ENCODE data around the gene SCP2.
"Not testable (repeated sequence)": the region's sequence is repeated elsewhere in the genome, so short reads cannot be mapped to it uniquely, and the experiment has no call there.

SCP2 gene

DNA sequence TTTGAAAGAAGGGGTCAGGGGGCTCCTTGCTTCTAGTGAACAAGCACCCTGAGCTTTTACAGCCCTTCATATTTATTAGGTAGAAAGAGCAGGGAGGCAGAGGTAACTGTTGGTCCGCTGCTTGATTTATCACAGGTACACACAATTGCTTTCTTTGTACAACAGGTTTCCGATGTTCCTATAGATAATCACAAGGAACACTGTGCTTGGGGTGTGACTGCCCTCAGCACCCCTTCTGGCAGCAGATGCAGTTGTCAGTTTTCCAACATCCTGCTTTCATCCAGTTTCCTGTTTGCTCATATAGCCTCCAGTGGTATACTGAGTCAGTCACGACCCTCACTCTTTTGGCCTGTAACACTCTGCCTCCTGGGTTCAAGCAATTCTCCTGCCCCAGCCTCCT lies 40.6 kb downstream of the SCP2 start:
- TF ChIP-seq, protein P1, sequence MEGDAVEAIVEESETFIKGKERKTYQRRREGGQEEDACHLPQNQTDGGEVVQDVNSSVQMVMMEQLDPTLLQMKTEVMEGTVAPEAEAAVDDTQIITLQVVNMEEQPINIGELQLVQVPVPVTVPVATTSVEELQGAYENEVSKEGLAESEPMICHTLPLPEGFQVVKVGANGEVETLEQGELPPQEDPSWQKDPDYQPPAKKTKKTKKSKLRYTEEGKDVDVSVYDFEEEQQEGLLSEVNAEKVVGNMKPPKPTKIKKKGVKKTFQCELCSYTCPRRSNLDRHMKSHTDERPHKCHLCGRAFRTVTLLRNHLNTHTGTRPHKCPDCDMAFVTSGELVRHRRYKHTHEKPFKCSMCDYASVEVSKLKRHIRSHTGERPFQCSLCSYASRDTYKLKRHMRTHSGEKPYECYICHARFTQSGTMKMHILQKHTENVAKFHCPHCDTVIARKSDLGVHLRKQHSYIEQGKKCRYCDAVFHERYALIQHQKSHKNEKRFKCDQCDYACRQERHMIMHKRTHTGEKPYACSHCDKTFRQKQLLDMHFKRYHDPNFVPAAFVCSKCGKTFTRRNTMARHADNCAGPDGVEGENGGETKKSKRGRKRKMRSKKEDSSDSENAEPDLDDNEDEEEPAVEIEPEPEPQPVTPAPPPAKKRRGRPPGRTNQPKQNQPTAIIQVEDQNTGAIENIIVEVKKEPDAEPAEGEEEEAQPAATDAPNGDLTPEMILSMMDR (IDR thresholded peaks at IDR 0.05; ENCODE audit: control insufficient read depth, extremely low read depth, insufficient read depth) = no peak
- H3K4me3 ChIP-seq (ENCODE audit: low read depth, low read length) = no peak overlapping the region
- no peak for DNase-seq (ENCODE audit: low read depth)

DNA sequence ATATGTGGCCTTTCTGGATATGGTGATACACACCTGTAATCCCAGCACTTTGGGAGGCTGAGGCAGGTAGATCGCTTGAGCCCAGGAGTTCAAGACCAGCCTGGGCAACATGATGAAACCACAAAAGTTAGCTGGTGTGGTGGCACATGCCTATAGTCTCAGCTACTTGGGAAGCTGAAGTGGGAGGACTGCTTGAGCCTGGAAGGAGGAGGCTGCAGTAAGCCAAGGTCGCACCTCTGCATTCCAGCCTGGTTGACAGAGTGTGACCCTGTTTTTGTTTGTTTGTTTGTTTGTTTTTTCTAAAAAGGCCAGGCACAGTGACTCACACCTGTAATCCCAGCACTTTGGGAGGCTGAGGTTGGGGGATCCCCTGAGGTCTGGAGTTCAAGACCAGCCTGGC lies 42.2 kb downstream of the SCP2 start:
- not testable (repeated sequence) for H3K4me3 ChIP-seq (ENCODE audit: low read depth, low read length); DNase-seq (ENCODE audit: low read depth)

DNA sequence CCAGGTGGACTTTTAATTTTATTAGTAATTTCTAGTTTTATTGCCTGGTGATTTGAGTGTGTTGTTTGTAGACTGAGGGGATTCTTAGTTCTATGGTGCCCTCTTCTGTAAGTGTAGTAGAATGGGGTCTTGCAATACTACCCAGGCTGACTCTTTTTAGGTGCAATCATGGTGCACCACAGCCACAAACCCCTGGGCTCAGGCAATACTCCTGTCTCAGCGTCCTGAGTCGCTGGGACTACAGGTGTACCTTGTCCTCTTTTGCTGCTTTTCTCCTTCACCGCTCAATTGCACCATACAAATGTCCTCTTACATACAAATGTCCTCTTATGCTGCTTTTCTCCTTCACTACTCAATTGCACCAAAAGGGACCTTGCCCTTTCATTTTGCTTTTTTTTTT lies 43.1 kb downstream of the SCP2 start:
- TF ChIP-seq, protein P1 (IDR thresholded peaks at IDR 0.05; ENCODE audit: control insufficient read depth, extremely low read depth, insufficient read depth) = no peak
- DNase-seq (ENCODE audit: low read depth) = no peak
- no peak overlapping the region for H3K4me3 ChIP-seq (ENCODE audit: low read depth, low read length)

DNA sequence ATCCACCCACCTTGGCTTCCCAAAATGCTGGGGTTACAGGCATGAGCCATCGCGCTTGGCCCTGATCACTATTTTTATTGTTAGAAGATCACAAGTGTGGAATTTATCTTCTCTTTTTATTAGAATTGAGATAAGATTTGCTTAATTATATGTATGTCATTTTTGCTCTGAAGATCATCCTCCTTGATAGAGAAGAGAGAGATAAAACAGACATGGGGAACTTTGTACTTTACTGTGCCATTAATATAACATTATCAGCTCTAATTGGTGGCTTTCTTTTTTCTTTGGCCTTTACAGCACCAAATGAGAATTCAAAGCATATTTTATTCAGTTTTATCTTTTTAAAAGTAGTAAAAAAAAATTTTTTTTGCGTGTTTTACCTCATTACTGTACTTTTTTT lies 46.8 kb downstream of the SCP2 start:
- no peak overlapping the region for H3K4me3 ChIP-seq (ENCODE audit: low read depth, low read length)
- DNase-seq (ENCODE audit: low read depth) = no peak
- TF ChIP-seq, protein P1 (IDR thresholded peaks at IDR 0.05; ENCODE audit: control insufficient read depth, extremely low read depth, insufficient read depth) = no peak

DNA sequence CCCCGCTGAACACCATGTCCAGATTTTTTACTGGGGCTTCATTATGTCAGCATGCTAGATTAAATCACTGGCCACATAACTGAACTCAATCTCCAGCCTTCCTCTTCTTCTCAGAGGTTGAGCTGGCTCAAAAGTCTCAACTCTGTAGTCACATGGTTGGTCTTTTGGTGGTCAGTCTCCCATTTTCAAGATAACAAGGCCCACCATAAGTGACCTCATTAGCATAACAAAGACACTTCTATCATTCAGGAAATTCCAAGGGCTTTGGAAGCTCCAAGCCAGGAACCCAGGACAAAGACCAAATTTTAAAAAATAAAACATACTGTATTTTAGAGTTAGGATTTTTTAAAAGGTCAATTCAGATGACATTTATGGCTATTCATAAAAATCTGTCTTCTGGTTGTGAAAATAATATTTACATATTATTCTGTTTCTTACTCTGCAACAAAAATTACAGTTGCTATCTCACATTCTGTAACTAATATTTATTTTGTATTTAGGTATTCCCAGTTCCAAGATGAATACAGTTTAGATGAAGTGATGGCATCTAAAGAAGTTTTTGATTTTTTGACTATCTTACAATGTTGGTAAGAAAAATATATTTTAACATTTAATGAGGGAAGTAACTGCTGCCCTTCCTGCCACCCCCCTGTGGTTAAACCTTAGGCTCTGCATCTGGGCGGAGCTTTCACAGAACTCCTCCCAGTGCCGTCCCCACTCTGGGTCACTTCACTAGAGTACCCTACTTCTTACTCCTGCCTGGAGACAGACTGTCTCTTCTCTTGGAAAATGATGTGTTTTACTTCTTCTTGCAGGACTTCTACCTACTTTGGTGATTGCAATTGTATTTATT lies 49.3 kb downstream of the SCP2 start:
- H3K4me3 ChIP-seq (ENCODE audit: low read depth, low read length) = no peak overlapping the region
- DNase-seq (ENCODE audit: low read depth) = no peak
- TF ChIP-seq, protein P1 (IDR thresholded peaks at IDR 0.05; ENCODE audit: control insufficient read depth, extremely low read depth, insufficient read depth) = no peak

DNA sequence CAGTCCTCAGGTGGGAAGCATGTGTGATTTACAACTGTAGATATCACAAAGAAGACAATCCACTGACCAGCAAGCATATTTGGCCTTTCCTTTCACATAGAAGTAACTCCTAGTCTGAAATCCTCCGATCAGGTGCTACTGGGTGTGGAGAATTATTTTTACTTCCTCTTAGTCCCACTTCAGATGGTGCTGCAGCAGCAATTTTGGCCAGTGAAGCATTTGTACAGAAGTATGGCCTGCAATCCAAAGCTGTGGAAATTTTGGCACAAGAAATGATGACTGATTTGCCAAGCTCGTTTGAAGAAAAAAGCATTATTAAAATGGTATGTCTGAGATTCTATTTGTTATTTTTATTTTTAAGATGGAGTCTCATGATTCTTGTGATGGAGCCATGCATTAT lies 51.0 kb downstream of the SCP2 start:
- TF ChIP-seq, protein P1 (IDR thresholded peaks at IDR 0.05; ENCODE audit: control insufficient read depth, extremely low read depth, insufficient read depth) = no peak
- no peak overlapping the region for H3K4me3 ChIP-seq (ENCODE audit: low read depth, low read length)
- DNase-seq (ENCODE audit: low read depth) = no peak

DNA sequence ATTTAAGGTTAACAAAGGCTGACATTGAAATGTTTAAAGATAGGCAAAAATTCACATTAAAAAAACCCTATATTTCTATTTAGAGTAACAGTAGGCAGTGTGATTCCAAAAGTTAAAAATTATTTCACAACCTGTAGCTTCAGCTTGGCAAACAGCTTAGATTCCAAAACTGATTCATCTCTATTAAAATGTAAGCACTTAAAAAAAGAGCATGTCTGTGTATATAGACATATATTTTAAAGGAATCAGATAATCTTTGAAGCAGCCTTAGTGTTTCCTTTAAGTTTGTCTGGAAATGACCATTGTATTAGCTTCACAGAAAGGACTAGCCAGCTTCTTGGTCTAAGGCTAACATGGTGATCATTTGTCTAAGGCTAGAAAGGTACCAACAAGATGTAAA lies 65.7 kb downstream of the SCP2 start:
- H3K4me3 ChIP-seq (ENCODE audit: low read depth, low read length); DNase-seq (ENCODE audit: low read depth): not testable (repeated sequence)

DNA sequence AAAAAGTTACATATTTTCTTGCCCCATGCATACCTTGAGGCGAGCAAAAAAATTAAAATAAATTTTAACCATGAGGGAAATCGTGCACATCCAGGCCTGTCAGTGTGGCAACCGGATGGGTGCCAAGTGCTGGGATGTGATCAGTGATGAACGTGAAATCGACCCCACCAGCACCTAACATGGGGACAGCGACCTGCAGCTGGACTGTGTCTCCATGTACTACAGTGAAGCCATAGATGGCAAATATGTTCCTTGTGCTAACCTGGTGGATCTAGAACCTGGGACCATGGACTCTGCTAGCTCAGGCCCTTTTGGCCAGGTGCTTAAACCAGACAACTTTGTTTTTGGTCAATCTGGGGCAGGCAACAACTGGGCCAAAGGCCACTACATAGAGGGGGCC lies 67.6 kb downstream of the SCP2 start:
- TF ChIP-seq, protein P1 (IDR thresholded peaks at IDR 0.05; ENCODE audit: control insufficient read depth, extremely low read depth, insufficient read depth) = no peak
- no peak overlapping the region for H3K4me3 ChIP-seq (ENCODE audit: low read depth, low read length)
- no peak for DNase-seq (ENCODE audit: low read depth)

All from LNCaP clone FGC (cell line).